ENCODE data around the gene SOWAHD. TPM values are rescaled to one million over a fixed set of nuclear protein-coding genes. Genes with fewer than 3 reads are reported as not detected.

SOWAHD gene
- total RNA-seq, 2 donors from 2014 or later: 2.6 TPM; not detected in 1

DNA sequence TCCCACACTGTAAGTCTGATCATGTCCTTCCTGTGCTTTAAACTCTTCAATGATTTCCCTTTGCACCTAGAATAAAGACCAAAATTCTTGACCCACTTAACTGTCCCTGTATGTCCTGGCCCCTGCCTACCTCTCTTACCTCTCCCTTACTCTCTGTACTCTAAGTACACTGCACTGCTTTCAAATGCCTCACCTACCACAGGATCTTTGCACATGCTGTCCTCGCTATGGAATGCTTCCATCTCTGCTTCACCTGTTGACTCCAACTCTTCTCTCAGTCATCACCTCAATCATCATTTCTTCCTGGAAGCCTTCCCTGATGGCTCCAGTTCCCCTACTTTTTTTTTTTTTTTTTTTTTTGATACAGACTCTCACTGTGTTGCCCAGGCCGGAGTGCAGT lies 36.5 kb upstream of the SOWAHD start:
- WGBS, 2 donors: 80 to 94% methylated on average over 2 of the region's 2 CpGs
- DNase-seq: no peak
- Histone ChIP-seq H3K4me3 (no peak overlapping the region), H3K36me3 (replicated peaks in 1 of 2; ENCODE audit: insufficient read depth in 1 of 2, low read depth in 2 of 2) (no peaks in the 10 kb centered on the region), H3K27ac (no peak overlapping the region), H3K4me1 (no peaks in the 10 kb centered on the region), H3K9me3 (no peaks in the 10 kb centered on the region), H3K27me3 (no peaks in the 10 kb centered on the region)
- no peak for ATAC-seq
- intact Hi-C loops (cut with DNase I): loop anchor here (10.0 kb wide), 1 partner anchor 197 kb away; no protein-coding TSS in a partner anchor
- TF ChIP-seq, protein P1, sequence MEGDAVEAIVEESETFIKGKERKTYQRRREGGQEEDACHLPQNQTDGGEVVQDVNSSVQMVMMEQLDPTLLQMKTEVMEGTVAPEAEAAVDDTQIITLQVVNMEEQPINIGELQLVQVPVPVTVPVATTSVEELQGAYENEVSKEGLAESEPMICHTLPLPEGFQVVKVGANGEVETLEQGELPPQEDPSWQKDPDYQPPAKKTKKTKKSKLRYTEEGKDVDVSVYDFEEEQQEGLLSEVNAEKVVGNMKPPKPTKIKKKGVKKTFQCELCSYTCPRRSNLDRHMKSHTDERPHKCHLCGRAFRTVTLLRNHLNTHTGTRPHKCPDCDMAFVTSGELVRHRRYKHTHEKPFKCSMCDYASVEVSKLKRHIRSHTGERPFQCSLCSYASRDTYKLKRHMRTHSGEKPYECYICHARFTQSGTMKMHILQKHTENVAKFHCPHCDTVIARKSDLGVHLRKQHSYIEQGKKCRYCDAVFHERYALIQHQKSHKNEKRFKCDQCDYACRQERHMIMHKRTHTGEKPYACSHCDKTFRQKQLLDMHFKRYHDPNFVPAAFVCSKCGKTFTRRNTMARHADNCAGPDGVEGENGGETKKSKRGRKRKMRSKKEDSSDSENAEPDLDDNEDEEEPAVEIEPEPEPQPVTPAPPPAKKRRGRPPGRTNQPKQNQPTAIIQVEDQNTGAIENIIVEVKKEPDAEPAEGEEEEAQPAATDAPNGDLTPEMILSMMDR (IDR thresholded peaks at IDR 0.05): no peak
- TF ChIP-seq POLR2A (IDR thresholded peaks at IDR 0.05): no peak

DNA sequence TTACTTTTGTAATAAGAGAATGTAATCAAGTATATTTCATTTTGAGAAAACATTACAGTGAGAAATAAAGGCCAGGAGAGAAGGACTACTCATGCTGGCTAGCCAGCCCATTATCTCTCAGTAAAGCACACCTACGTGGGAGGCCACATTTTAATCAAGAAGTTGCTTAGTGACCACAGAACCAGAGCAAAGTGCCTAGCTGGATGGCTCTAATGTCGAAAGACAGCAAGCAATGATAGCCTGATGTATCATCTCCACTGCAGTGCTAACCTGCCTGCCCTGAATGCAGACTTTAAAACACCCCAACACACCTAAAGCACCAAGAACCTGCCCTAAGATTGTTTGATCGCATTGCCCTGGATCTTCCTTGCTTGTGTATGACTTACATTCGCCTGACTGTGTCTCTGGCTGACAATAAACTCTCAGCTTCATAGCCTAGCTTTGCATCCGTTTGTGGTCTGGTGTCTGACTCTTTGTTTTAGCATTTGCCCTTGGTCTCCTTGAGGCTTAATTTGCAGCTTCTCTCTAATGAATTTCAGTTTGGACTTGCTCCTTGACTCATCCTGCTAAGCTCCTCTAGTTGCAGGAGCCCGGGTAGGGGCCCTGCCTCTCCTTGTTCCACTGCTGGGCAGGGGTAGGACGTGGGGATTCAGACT lies 31.4 kb upstream of the SOWAHD start:
- Histone ChIP-seq H3K36me3 (replicated peaks in 1 of 2; ENCODE audit: insufficient read depth in 1 of 2, low read depth in 2 of 2) (no peaks in the 10 kb centered on the region), H3K27me3 (no peaks in the 10 kb centered on the region), H3K4me1 (no peaks in the 10 kb centered on the region), H3K27ac (no peak overlapping the region), H3K4me3 (no peak overlapping the region), H3K9me3 (no peaks in the 10 kb centered on the region)
- intact Hi-C loops (cut with DNase I): loop anchor here (10.0 kb wide), 1 partner anchor 202 kb away; no protein-coding TSS in a partner anchor
- TF ChIP-seq POLR2A (IDR thresholded peaks at IDR 0.05): no peak
- TF ChIP-seq, protein P1 (IDR thresholded peaks at IDR 0.05): no peak
- 31 to 35% methylated on average over 6 to 7 of the region's 7 CpGs for WGBS, 2 donors
- DNase-seq: peak in 1 of 4 donors; percentile 1
- ATAC-seq: no peak

DNA sequence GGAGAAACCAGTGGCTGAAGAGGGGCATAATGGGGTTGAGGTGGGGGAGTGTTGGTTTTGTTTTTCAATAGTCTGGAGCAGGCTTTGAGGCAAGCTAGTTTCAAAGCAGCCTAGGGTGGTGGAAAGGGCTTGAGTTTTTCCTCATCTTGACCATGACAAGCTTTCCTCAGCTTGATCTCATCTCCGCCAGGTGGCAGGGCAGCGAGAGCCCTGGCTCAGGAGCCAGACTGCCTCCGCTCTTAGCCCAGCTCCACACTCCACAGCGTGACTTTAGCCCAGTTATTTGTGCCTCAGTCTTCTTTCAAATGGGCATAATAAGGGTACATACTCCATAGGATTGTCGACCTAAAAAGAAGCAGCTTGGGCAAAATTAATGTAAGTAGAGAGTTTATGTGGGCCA lies 29.9 kb upstream of the SOWAHD start:
- Histone ChIP-seq H3K4me3 (no peak overlapping the region), H3K27ac (no peak overlapping the region), H3K27me3 (no peaks in the 10 kb centered on the region), H3K9me3 (no peaks in the 10 kb centered on the region), H3K36me3 (replicated peaks in 1 of 2; ENCODE audit: insufficient read depth in 1 of 2, low read depth in 2 of 2) (no peaks in the 10 kb centered on the region), H3K4me1 (no peaks in the 10 kb centered on the region)
- ATAC-seq (no peak), DNase-seq (no peak)
- TF ChIP-seq POLR2A (IDR thresholded peaks at IDR 0.05): no peak
- TF ChIP-seq, protein P1 (IDR thresholded peaks at IDR 0.05): peak in 1 of 7 experiments; percentile 7
- 43 to 55% methylated on average over 3 to 5 of the region's 5 CpGs for WGBS, 2 donors
- intact Hi-C loops (cut with DNase I): loop anchor here (10.0 kb wide), 1 partner anchor 204 kb away; no protein-coding TSS in a partner anchor

DNA sequence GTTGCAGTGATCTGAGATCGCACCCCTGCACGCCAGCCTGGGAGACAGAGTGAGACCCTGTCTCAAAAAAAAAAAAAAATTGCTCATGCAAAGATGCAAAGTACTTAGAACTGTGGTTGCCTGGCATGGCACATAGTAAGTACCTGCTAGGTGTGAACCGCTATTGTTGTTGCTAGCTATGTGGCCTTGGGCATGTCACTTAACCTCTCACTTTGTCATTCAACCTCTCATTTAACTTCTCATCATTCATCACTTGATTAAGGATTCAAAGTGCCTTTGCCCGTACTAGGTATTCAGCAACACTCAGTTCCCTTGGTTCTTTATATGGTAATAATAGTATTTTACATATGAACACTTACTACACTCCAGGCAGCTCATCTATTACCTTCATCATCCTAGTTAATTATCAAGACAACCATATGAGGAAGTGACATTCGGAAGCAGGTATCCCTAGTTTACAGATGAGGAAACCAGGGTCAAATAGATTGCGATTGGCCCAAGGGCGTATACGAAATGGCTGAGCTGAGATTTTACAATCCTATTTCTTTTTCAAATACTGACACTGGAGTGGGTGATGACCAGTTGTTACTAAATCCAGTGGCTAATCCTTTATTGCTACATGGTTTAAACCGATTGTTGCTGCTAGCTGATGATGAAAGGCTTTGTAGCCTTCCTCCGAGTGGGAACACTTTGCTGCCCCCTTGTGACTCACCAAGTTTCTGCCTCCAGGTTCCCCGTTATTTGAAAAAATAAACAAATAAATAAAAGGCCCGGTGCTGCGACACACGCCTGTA lies 28.8 kb upstream of the SOWAHD start:
- peak; percentile 54 to 70 (median 60) for DNase-seq
- TF ChIP-seq, protein P1 (IDR thresholded peaks at IDR 0.05): peak in 6 of 7 experiments; percentile 45 to 64 (median 58)
- TF ChIP-seq POLR2A (IDR thresholded peaks at IDR 0.05): no peak
- H3K36me3 ChIP-seq (replicated peaks in 1 of 2; ENCODE audit: insufficient read depth in 1 of 2, low read depth in 2 of 2): no peaks in the 10 kb centered on the region
- no peaks in the 10 kb centered on the region for H3K4me1 ChIP-seq
- H3K9me3 ChIP-seq: no peaks in the 10 kb centered on the region
- H3K27ac ChIP-seq: no peak overlapping the region
- H3K4me3 ChIP-seq: no peak overlapping the region
- ATAC-seq: peak; percentile 33
- intact Hi-C loops (cut with DNase I): loop anchor here (10.0 kb wide), 2 partner anchors 115 to 205 kb away; no protein-coding TSS in a partner anchor
- no peaks in the 10 kb centered on the region for H3K27me3 ChIP-seq
- 23 to 26% methylated on average over 8 to 14 of the region's 14 CpGs for whole genome bisulfite sequencing, 2 donors

Data from body of pancreas (tissue), 4 donors.